ENCODE measurements around the gene SPRY4. TPM values are rescaled to one million over a fixed set of nuclear protein-coding genes. Genes with fewer than 3 reads are reported as not detected.
"Not testable (repeated sequence)": the region's sequence is repeated elsewhere in the genome, so short reads cannot be mapped to it uniquely, and the experiment has no call there.

Gene SPRY4
- 10.5 TPM for polyA plus RNA-seq (2013, experiment 1 of 2; ENCODE audit: insufficient read length)
- 8.7 TPM for polyA plus RNA-seq (2013, experiment 2 of 2; ENCODE audit: insufficient read length)

GRCh38 chr5:142324871-142325724 lies at the start of gene SPRY4:
TSS of gene SPRY4 (minus strand) at chr5:142325021. CDS start at chr5:142315108, 9,913 bp downstream.
- peak; percentile 98 for DNase-seq

GRCh38 chr5:142368529-142368928 lies 43.7 kb upstream of the SPRY4 start:
- no peak for DNase-seq

GRCh38 chr5:142366007-142366406 lies 41.2 kb upstream of the SPRY4 start:
- no peak for DNase-seq

DNA sequence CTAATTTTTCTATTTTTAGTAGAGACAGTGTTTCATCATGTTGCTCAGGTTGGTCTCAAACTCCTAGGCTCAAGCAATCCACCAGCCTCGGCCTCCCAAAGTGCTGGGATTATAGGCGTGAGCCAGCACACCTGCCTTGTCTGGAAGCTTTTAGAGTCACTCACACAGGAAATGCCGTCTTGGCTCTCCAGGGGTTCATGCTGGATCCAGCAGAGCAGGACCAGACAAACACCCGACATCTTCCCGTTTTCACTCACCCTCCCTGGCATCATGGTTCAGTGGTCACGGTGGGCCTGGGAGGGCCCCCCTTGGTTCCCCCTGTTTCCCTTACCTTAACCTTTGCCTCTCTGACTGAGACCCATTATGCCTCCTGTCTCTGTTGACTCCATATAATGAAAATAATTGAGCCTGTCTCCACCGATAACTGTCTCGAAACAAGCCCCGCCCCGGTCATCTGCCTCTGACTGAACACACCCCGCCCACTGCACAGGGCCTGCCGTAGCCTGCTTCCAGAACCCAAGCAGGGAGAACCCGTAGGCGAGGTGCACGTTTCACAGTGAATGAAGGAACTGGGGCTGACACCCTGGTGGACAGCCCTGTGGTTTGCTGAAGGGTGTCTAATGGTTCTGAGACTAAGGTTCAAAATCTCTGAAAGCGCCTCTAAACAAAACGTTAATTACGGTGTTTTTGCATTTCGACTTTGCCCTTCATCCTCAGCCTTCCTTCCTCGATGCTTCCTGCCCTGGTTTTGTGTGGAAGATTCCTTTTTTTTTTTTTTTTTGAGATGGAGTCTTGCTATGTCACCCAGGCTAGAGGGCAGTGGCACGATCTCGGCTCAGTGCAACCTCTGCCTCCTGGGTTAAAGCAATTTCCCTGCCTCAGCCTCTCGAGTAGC lies 39.7 kb upstream of the SPRY4 start:
- no peak for DNase-seq

- no peak for DNase-seq
Measured at GRCh38 chr5:142363619-142363963, 38.8 kb upstream of the SPRY4 start.

- DNase-seq, result not testable (repeated sequence)
Measured at GRCh38 chr5:142362193-142362592, 37.4 kb upstream of the SPRY4 start.

DNA sequence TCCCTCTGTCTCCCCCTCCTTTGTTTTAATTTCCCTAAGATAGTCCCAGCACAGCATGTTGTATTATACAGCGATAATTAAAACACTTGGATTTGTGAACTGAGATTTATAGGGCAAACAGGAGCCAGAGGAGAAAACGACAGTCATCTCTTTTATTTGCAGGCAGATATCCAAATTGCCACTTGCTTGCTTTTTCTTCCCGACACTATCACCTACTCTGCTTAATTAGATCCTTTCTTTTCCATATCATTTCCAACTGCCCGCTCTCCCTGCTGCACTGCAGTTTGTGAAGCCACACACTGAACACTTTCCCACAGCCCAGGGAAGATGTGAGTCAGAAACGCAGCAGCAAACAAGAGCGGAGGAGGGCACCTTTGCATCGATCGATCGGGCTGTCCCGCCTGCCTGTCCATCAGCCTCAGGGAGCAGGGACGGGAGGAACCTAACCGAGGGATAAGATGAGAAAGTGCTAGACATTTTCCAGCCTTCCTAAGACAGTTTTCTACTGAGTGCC lies 35.8 kb upstream of the SPRY4 start:
- peak; percentile 37 for DNase-seq

- DNase-seq, result no peak
Measured at GRCh38 chr5:142360051-142360498, 35.3 kb upstream of the SPRY4 start.

DNA sequence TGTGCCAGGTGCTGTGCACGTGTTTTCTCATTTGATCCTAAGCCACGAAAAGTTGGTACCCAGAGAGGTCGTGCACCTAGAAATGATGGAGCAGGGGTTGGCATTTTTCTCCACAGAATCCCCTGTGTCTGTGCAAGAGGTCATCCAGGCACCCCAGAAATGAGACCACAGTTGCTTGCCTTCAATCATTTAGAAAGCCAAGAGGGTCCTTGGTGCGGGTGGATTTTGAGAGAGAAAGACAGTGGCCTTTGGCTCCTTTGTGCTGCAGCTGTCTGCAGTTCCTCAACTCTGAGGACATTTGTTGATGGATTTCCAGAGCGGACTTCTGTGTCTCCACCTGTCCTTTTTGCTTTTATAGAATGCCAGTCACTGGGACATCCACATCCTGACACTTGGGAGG lies 33.8 kb upstream of the SPRY4 start:
- no peak for DNase-seq

- no peak for DNase-seq
Measured at GRCh38 chr5:142358121-142358520, 33.3 kb upstream of the SPRY4 start.

- DNase-seq, result no peak
Measured at GRCh38 chr5:142357469-142358090, 32.8 kb upstream of the SPRY4 start.

- peak; percentile 92 for DNase-seq
Measured at GRCh38 chr5:142356716-142357468, 32.1 kb upstream of the SPRY4 start.

- peak; percentile 74 for DNase-seq
Measured at GRCh38 chr5:142356349-142356715, 31.5 kb upstream of the SPRY4 start.

DNA sequence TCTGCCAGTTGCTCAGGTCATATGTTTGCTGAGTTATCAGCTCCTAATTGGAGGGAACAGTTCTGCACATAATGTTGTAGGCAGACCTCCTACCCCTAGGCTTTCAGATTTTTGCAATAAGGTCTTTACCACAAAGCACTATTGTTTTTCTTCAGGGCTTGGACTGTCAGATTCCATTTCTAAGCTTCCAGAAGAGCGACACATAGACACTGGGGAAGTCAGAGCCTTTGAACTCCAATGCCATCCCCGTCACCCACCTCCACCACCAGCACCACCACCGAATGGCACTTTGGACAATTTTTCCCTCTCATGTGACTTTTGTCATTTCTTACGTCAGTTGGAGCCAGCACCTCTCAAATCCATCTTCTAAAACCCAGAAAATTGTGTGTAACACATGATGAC lies 28.3 kb upstream of the SPRY4 start:
- DNase-seq, result peak; percentile 24

GRCh38 chr5:142350021-142350420 lies 25.2 kb upstream of the SPRY4 start:
- no peak for DNase-seq

GRCh38 chr5:142346706-142347105 lies 21.9 kb upstream of the SPRY4 start:
- no peak for DNase-seq

DNA sequence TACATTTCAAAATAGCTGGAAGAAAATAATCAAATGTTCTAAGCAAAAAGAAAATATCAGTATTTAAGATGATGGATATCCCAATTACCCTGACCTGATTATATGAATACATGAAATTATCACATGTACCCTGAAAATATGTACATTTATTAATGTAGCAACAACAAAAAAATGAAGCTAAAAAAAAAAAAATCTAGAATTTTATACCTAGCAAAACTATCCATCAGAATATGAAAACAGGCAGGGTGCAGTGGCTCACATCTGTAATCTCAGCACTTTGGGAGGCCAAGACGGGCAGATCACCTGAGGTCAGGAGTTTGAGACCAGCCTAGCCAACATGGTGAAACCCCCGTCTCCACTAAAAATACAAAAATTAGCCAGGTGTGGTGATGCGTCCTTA lies 20.1 kb upstream of the SPRY4 start:
- DNase-seq, result not testable (repeated sequence)

DNA sequence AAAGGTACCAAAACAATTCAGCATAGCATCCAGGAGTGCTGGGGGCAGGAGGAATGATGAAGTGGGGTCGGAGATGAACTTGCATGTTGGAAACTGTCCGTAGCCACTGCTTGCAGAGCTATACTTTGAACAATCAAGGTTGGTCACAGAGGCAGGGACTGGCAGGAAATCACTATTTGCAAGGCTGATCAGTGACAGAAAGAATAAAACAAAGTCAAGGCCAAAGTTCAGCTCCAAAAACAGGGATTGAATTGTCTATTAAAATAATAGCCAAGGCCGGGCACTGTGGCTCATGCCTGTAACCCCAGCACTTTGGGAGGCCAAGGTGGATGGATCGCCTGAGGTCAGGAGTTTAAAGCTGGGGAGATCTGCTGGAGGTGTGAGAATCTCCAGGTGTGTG lies 18.7 kb upstream of the SPRY4 start:
- DNase-seq, result no peak

DNA sequence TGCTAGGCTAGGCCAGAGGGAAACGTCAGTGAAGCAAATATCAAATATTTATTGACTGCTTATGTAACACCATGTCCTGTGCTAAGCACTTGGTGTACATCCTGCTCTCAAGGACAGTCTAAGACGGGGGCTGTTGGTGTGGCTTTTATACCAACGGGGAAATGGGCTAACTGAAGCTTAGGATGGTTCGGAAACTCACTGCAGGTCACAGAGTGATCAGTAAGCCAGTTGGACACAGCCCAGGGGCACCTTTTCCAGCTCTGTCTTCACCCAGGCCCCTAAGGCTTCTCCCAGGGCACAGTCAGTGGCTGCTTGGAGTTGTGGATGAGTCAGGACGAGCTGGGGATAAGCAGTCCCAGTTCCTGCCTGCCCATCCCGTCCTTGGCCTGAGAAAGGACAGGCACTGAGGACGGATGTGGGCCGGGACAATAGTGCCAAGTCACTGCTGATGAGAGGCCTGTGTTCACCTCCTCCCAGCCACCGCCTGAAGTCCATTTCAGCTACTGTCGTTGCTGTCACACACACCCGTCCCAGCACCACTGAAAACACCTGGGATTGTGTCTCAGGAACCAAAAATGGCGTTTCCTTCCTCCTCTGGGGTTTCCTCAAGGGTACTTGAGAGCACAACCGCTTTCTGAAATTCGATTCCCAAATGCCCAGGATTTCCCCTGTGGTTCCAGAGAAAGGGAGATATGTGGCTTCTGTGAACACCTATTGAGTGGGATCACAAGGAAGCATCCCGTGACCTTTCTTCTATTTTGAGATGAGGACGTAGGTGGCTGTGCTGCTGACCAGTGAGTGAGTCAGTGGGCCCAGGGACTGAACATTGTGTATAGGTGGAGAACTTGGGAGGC lies 17.5 kb upstream of the SPRY4 start:
- DNase-seq, result peak; percentile 28

GRCh38 chr5:142339781-142340180 lies 15.0 kb upstream of the SPRY4 start:
- no peak for DNase-seq

- no peak for DNase-seq
Measured at GRCh38 chr5:142334538-142334937, 9.7 kb upstream of the SPRY4 start.
